ENCODE results near the gene SHANK2. TPM values are rescaled to one million over a fixed set of nuclear protein-coding genes. Genes with fewer than 3 reads are reported as not detected.

Gene SHANK2
- total RNA-seq, 1 experiment from 2014 or later, result 23.8 TPM

DNA sequence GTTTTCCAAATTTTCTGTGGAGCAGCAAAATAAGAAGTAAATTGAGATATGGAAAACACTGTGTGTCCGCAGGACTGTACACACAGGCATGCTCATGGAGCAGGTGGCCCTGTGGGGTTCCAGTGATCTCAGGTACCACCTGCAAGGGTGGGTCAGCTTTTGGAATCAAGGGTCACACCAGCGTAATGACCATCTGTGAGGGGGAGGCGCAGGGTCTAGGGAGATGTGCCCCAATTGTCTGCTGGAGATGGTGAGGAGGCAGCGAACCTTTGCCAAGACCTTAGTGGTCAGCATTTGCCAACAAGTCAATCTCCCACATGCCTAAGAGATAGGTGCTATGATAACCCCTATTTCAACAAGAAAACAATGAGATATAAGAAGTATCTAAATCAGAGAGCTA, 49.4 kb downstream of the SHANK2 start:
- Histone ChIP-seq H3K27me3 (ENCODE audit: insufficient read depth, low read length) (no peaks in the 10 kb centered on the region), H4K8ac (replicated peaks; ENCODE audit: insufficient read length, low read depth, low read length) (no peak overlapping the region), H3K14ac (ENCODE audit: insufficient read depth, low read length) (no peak overlapping the region; the same call in 1 of the 2 replicates), H2BK12ac (ENCODE audit: insufficient read length, low read depth, low read length) (no peak overlapping the region), H3K79me1 (ENCODE audit: insufficient read depth, low read depth, low read length, poor library complexity, severe bottlenecking) (peaks cover 4% of the 10 kb centered on the region), H3K4me1 (ENCODE audit: insufficient read depth, low read length) (peaks cover 4% of the 10 kb centered on the region; the same call in 1 of the 2 replicates), H4K91ac (ENCODE audit: insufficient read length, low read depth, low read length) (no peak overlapping the region), H3K4ac (ENCODE audit: low read depth, low read length) (no peak overlapping the region), H3K4me2 (ENCODE audit: insufficient read depth, insufficient read length, low read length) (no peak overlapping the region), H3K9ac (ENCODE audit: extremely low read depth, insufficient read length, low read length) (no peak overlapping the region), H3K79me2 (ENCODE audit: insufficient read depth, low read length) (peaks cover 15% of the 10 kb centered on the region; the same call in 1 of the 2 replicates), H2BK5ac (ENCODE audit: insufficient read length, low read length) (no peak overlapping the region), H3K27ac (ENCODE audit: insufficient read length, low read depth, low read length) (no peak overlapping the region), H3K23ac (ENCODE audit: insufficient read length, low read depth, low read length) (no peak overlapping the region), H3T11ph (ENCODE audit: low read length) (no peak overlapping the region), H3K9me3 (ENCODE audit: control insufficient read depth, low read depth, low read length) (no peaks in the 10 kb centered on the region), H2BK20ac (ENCODE audit: low read depth, low read length, poor library complexity, severe bottlenecking) (no peak overlapping the region), H4K5ac (ENCODE audit: insufficient read length, low read depth, low read length) (no peak overlapping the region), H2AK5ac (ENCODE audit: insufficient read length, low read length) (no peak overlapping the region), H2BK15ac (ENCODE audit: low read depth, low read length) (no peak overlapping the region), H3K56ac (ENCODE audit: insufficient read length, low read depth, low read length) (no peak overlapping the region), H2AFZ (ENCODE audit: low read length) (no peak overlapping the region), H2BK120ac (ENCODE audit: low read depth, low read length, poor library complexity, severe bottlenecking) (no peak overlapping the region), H4K20me1 (ENCODE audit: control insufficient read depth, insufficient read depth, insufficient read length) (peaks cover 3% of the 10 kb centered on the region), H3K23me2 (ENCODE audit: insufficient read length, low read depth, low read length, poor library complexity, severe bottlenecking) (no peaks in the 10 kb centered on the region), H3K18ac (ENCODE audit: insufficient read length, low read depth, low read length) (no peak overlapping the region)
- TF ChIP-seq, protein P1, sequence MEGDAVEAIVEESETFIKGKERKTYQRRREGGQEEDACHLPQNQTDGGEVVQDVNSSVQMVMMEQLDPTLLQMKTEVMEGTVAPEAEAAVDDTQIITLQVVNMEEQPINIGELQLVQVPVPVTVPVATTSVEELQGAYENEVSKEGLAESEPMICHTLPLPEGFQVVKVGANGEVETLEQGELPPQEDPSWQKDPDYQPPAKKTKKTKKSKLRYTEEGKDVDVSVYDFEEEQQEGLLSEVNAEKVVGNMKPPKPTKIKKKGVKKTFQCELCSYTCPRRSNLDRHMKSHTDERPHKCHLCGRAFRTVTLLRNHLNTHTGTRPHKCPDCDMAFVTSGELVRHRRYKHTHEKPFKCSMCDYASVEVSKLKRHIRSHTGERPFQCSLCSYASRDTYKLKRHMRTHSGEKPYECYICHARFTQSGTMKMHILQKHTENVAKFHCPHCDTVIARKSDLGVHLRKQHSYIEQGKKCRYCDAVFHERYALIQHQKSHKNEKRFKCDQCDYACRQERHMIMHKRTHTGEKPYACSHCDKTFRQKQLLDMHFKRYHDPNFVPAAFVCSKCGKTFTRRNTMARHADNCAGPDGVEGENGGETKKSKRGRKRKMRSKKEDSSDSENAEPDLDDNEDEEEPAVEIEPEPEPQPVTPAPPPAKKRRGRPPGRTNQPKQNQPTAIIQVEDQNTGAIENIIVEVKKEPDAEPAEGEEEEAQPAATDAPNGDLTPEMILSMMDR (conservative IDR thresholded peaks at IDR 0.05), result no peak
- Mint-ChIP-seq H3K4me3 (no peak overlapping the region), H3K27ac (peak overlapping the region in 1 of 3 experiments; percentile 49; a peak in 1 of 7 replicates), H3K4me1 (peaks cover 17 to 26% of the 10 kb centered on the region in 2 experiments), H3K27me3 (ENCODE audit: low read depth) (no peaks in the 10 kb centered on the region), H3K36me3 (ENCODE audit: insufficient read depth in 1 of 3, low read depth in 3 of 3) (peaks cover 2 to 6% (median 4%) of the 10 kb centered on the region in 3 experiments; a peak in 4 of 7 replicates), H3K9me3 (no peaks in the 10 kb centered on the region)
- no peak for DNase-seq
- WGBS (ENCODE audit: extremely low coverage, insufficient read length, low lambda C conversion rate), result no CpG with 5 or more reads among the region's 4 CpGs

Measured in H9 (cell line).